Measurements from ENCODE around the gene THSD4.

THSD4 gene

DNA sequence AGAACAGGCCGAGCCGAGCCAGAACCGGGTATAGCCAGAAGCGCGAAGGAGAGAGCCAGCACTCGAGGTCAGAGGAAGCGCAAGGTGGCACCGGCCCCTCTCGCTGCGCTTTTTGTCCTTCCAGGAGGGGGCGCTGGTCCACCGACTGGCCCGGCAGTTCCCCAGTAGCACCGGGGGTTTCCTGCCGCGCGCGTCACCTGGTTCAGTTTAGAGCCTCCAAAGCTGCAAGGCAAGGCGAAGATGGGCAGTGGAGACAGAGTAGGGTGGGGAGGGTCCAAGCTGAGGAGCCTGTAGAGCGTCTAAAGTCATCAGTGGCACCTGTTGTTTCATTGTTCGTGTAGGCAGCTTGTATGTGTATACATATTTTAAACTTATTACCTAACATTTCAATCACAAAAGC lies 687.5 kb downstream of the THSD4 start:
- peak; percentile 52 for ATAC-seq (ENCODE audit: low read depth)
- Mint-ChIP-seq H3K27ac (no peak overlapping the region), H3K9me3 (no peaks in the 10 kb centered on the region), H3K4me3 (no peak overlapping the region), H3K4me1 (peaks cover 3% of the 10 kb centered on the region), H3K36me3 (peaks cover 2% of the 10 kb centered on the region), H3K27me3 (peaks cover 20% of the 10 kb centered on the region)
- no peak for DNase-seq (ENCODE audit: low spot score in 2 of 2)

DNA sequence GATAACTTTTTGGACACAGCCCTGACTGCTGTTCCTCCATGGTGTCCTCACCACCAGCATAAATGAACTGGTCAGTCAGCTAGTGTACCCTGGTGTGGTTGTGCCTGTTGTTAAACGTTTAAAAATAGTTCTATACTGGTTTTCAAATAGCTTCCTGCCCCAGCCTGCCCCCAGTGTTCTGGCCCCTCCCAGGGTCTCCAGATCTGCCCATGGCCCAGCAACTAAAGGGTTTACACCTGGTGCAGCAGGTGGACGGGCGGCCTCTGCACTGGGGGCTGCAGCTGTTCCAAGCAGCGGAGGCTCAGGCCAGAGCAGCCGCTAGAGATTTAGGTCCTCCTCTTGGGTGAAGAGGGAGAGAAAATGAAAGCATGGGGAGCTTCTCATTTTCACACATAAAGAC lies 689.0 kb downstream of the THSD4 start:
- Mint-ChIP-seq H3K27ac (no peak overlapping the region), H3K36me3 (peaks cover 2% of the 10 kb centered on the region), H3K4me1 (peaks cover 3% of the 10 kb centered on the region), H3K9me3 (no peaks in the 10 kb centered on the region), H3K27me3 (peaks cover 17% of the 10 kb centered on the region), H3K4me3 (peak overlapping the region; percentile 27)
- DNase-seq (ENCODE audit: low spot score in 2 of 2) = no peak
- ATAC-seq (ENCODE audit: low read depth) = no peak

DNA sequence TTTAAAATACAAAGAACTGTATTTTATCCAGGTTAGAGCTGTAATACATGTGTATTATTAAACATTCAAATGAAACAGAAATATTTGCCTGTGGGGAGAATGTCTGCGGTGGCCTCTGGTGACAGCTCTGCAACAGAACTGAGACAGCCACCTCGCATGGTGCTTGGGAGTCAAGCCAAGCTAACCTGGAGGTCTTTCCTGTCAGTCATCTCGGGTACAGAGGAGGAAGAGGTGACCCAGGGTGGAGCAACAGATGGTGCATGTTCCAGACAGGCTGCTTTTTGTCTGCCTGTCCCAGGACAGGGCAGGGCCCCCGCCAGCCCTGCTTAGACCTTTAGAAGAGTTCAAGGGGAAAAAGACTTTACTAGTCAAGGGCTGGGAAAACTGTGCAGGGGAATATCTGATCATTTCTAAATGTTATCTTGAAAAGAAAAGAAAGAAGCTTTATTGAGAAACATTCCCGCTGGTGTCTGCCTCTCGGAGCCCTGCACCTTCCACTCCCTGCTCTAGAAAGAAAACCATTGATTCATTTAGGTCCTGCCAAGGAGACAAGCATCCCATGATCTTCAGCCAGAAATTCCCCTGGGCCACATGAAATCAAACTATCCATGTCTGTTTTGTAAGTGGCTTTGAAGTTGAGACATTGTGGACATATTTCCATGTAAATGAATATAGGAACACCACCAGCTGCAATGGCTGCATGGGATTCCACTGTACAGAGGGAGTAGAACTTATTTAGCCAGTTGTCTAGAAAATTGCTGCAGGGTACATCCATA lies 689.6 kb downstream of the THSD4 start:
- peaks cover 17% of the 10 kb centered on the region for H3K27me3 Mint-ChIP-seq
- ATAC-seq (ENCODE audit: low read depth) (no peak), DNase-seq (ENCODE audit: low spot score in 2 of 2) (no peak)
- H3K4me1 Mint-ChIP-seq = peaks cover 3% of the 10 kb centered on the region
- H3K36me3 Mint-ChIP-seq = peaks cover 2% of the 10 kb centered on the region
- no peaks in the 10 kb centered on the region for H3K9me3 Mint-ChIP-seq
- no peak overlapping the region for H3K27ac Mint-ChIP-seq
- no peak overlapping the region for H3K4me3 Mint-ChIP-seq

DNA sequence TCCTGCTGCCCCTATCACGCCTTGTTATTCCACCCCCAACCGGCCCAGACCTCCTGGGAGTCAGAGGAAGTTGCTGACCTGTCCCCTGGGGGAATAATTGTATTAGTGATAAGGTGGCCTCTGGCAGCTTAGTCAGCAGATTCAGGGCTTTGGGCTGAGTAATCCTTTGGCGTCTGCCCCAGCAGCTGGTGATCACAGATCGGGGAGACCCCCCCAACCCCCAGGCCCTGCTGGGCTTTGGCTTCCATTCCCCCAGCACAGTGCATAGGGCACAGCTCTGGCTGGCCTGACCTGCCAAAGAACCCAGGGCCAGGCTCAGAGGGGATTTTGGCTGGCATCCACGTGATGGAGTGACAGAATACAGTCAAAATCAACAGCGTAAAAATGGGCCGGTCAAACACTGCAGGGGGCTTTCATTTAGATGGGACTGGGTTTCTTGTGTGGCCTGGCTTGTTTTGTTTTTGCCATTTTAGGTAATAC lies 691.2 kb downstream of the THSD4 start:
- H3K4me1 Mint-ChIP-seq = peaks cover 3% of the 10 kb centered on the region
- H3K27me3 Mint-ChIP-seq = peaks cover 7% of the 10 kb centered on the region
- DNase-seq (ENCODE audit: low spot score in 2 of 2) = no peak
- no peak for ATAC-seq (ENCODE audit: low read depth)
- no peaks in the 10 kb centered on the region for H3K36me3 Mint-ChIP-seq
- no peak overlapping the region for H3K27ac Mint-ChIP-seq
- H3K4me3 Mint-ChIP-seq = no peak overlapping the region
- H3K9me3 Mint-ChIP-seq = no peaks in the 10 kb centered on the region

DNA sequence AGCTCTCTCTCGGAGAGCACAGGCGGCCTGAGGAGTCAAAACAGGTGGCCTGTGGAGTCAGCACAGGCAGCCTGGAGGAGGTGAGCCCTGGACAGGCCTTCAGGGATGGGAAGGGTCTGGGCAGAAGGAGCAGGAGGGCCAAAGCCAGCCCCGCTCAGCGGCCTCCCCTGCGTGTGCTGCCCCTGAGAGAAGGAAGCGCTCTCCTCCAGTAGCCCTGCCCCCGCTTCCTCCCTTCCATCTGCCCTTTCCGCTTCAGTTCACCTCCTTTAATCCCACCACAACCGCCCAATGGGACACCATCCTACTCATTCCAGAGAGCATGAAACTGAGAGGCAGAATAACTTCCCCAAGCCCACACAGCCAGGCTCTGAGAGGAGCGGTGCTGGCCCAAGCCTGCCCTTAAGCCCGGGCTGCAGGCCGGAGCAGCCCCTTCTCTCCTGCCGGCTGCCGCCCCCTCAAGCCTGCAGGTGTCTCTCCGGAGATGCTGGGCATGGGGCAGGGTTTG lies 691.9 kb downstream of the THSD4 start:
- H3K36me3 Mint-ChIP-seq = no peaks in the 10 kb centered on the region
- ATAC-seq (ENCODE audit: low read depth) (no peak), DNase-seq (ENCODE audit: low spot score in 2 of 2) (no peak)
- no peaks in the 10 kb centered on the region for H3K9me3 Mint-ChIP-seq
- H3K27ac Mint-ChIP-seq = no peak overlapping the region
- H3K4me3 Mint-ChIP-seq = no peak overlapping the region
- H3K4me1 Mint-ChIP-seq = peaks cover 3% of the 10 kb centered on the region
- peaks cover 5% of the 10 kb centered on the region for H3K27me3 Mint-ChIP-seq

DNA sequence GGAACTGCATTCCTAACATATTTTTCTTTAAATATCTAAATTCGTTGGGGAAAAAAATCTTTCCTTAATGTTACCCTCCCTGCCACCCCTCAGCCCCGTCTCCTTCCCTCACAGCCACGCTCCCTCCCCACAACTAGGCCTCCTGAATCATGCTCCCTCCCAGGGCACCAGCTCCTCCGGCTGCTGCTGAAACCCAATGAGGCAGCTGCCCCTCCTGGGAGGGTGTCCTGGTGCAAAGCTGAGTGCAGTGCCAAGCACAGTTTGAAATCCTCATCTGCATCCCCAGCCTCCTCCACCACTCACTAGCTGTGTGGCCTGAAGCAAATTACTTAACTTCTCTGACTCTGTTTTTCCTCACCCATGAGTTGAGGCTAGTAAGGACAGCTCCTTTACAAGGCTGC lies 692.4 kb downstream of the THSD4 start:
- DNase-seq (ENCODE audit: low spot score in 2 of 2) = no peak
- no peak for ATAC-seq (ENCODE audit: low read depth)
- Mint-ChIP-seq H3K4me1 (peaks cover 3% of the 10 kb centered on the region), H3K27me3 (peaks cover 3% of the 10 kb centered on the region), H3K27ac (no peak overlapping the region), H3K4me3 (no peak overlapping the region), H3K9me3 (no peaks in the 10 kb centered on the region), H3K36me3 (no peaks in the 10 kb centered on the region)

DNA sequence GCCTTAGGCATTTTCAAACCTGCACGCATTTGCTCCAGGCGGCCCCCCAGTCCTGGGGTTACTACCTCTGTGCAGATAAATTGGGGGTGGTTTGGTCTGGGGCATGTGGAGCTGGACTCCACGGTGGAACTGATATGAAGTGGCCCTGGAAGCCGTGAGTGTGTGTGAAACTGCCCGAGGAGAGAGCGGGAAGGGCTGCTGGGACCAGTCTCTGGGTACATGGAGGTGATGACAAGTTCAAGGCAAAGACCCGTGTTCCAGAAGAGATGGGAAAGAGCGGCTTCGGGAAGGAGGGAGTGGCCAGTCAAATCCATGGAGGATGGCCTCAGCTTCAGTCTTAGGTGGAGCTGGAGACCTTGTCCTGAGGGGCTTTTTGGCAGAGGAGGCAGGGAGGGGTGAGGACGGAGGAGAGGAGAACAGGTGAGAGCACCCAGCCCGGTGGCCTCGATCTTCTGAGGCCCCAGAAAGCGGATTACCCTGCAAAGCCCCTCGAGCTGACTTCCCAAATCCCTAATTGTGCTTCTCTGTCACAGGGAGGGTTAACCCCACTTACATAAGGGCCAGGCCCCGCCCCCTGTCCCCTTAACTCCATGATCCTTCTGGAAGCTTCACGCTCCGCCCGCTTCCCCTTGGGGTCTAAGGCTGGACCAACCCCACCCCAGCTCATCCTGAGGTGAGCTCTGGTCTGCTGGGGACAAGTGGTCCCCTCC lies 693.2 kb downstream of the THSD4 start:
- no peak overlapping the region for H3K4me3 Mint-ChIP-seq
- ATAC-seq (ENCODE audit: low read depth) (no peak), DNase-seq (ENCODE audit: low spot score in 2 of 2) (no peak)
- no peaks in the 10 kb centered on the region for H3K9me3 Mint-ChIP-seq
- peaks cover 3% of the 10 kb centered on the region for H3K27me3 Mint-ChIP-seq
- H3K36me3 Mint-ChIP-seq = no peaks in the 10 kb centered on the region
- H3K27ac Mint-ChIP-seq = no peak overlapping the region
- H3K4me1 Mint-ChIP-seq = peaks cover 3% of the 10 kb centered on the region

DNA sequence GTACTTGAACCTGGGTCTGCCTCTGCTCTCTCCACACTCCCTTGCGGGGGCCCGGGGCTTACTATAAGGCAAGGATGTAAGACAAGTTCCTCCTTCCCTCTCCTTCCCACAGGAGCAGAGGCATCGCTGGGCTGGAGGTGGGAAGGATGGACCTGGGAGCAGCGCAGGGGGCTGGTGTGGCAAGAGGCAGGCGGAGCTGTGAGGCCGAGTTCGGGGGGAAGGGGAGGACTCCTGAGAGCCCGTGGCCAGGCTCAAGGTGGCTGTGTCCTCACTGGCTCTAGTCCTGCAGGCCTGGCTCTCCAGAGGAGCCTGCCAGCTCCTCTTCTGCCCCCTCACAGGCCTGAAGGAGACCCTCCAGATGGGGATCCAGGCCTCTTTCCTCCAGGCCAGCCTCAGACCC lies 694.1 kb downstream of the THSD4 start:
- H3K4me1 Mint-ChIP-seq = peaks cover 3% of the 10 kb centered on the region
- no peak overlapping the region for H3K4me3 Mint-ChIP-seq
- DNase-seq (ENCODE audit: low spot score in 2 of 2) (no peak), ATAC-seq (ENCODE audit: low read depth) (no peak)
- no peak overlapping the region for H3K27ac Mint-ChIP-seq
- peaks cover 3% of the 10 kb centered on the region for H3K27me3 Mint-ChIP-seq
- H3K9me3 Mint-ChIP-seq = no peaks in the 10 kb centered on the region
- no peaks in the 10 kb centered on the region for H3K36me3 Mint-ChIP-seq

DNA sequence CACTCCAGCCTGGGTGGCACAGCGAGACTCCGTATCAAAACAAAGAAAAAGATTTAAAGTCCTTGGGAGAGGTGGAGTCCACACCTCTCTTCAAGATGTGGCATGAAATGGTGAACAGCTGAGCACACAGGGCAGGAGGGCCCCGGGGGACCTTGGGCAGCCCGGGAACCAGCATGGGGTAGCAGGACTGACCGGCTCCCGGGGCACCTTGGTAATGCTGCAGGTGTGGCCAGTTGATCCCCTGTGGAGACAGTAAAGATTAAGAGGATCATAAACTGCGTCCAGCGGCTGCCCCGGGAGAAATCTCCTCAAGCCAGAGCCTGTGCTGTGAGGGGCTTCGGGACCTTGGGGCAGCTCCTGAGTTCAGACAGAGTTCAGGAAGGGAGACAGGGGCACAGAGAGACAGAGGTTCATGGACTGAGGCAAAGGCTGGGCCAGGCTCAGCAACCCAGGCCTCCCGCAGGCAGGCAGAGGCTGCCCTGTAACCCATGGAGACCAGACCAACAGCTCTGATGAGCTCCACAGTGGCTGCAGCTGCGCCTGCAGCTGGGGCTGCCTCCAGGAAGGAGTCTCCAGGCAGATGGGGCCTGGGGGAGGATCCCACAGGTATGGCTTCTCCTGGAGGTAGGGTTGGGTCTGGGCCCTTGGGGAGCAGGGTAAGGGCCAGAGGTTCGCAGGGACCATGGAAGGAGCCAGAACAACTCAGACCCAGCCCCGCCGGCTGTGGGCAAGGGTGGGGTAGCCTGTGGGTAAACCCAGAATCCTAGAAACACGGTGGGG lies 695.2 kb downstream of the THSD4 start, which contains the start of gene NR2E3:
TSS of gene NR2E3 (plus strand) at position 299 of the 780 bp plus-strand sequence. CDS start at position 489, 190 bp downstream.
- Mint-ChIP-seq H3K4me3 (no peak within 1 kb of the TSS), H3K4me1 (no peaks in the 10 kb centered on the region), H3K9me3 (no peaks in the 10 kb centered on the region), H3K36me3 (no peaks in the 10 kb centered on the region), H3K27me3 (peaks cover 3% of the 10 kb centered on the region), H3K27ac (no peak within 1 kb of the TSS)
- DNase-seq (ENCODE audit: low spot score in 2 of 2) (no peak), ATAC-seq (ENCODE audit: low read depth) (no peak)

DNA sequence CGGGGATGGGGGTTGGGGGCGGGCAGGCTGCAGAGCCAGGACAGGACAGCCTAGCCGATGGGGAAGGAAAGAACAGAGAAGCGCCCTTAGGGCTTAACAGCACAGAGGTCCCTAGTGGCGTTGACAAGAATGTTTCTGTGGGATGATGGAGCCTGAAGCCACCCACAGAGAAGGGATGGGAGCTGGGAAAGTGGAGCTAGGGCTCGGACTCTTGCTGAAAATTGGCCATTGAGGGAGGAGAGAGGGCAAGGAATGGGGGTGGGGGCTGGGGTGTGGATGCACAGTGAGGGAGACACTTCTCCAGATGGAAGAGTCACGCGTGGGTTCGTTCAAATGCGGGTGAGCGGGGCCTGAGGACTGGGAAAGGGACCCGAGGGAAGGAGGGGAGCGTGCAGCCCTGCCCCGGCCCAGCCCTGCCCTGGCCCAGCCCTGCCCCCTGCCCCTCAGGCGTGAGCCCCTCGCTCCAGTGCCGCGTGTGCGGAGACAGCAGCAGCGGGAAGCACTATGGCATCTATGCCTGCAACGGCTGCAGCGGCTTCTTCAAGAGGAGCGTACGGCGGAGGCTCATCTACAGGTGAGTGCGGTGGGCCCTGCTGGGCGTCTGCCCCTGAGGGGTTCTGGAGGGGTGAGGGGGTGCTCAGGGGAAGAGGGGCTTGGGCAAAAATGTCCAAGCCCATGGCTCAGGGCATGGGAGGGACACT lies 695.9 kb downstream of the THSD4 start:
- Mint-ChIP-seq H3K4me3 (no peak overlapping the region), H3K27ac (no peak overlapping the region), H3K27me3 (peaks cover 1% of the 10 kb centered on the region), H3K9me3 (no peaks in the 10 kb centered on the region), H3K36me3 (no peaks in the 10 kb centered on the region), H3K4me1 (no peaks in the 10 kb centered on the region)
- DNase-seq (ENCODE audit: low spot score in 2 of 2) (no peak), ATAC-seq (ENCODE audit: low read depth) (no peak)

DNA sequence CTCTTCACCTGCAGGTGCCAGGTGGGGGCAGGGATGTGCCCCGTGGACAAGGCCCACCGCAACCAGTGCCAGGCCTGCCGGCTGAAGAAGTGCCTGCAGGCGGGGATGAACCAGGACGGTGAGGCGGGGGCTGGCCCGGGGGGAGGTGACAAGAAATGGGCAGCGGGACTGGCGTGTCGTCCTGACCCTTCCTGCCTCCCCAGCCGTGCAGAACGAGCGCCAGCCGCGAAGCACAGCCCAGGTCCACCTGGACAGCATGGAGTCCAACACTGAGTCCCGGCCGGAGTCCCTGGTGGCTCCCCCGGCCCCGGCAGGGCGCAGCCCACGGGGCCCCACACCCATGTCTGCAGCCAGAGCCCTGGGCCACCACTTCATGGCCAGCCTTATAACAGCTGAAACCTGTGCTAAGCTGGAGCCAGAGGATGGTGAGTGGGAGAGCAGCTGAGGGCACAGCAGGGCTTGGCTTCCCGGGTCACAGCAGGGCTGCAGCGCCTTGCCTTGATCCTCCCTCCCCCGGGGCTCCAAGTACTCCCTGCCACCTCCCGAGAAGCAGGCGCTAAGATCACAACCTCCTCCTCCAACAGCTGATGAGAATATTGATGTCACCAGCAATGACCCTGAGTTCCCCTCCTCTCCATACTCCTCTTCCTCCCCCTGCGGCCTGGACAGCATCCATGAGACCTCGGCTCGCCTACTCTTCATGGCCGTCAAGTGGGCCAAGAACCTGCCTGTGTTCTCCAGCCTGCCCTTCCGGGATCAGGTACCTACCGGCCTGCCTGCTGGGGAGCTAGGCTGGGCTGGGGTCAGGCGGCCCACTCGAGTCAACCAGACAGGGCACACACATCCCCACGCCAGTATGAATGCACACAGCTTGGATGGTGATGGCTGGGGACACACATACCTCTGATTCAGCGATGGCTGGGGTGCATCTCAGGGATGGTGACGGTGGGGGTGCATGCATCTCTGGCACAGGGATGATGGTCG lies 696.8 kb downstream of the THSD4 start:
- no peaks in the 10 kb centered on the region for H3K9me3 Mint-ChIP-seq
- peaks cover 1% of the 10 kb centered on the region for H3K27me3 Mint-ChIP-seq
- no peak overlapping the region for H3K4me3 Mint-ChIP-seq
- ATAC-seq (ENCODE audit: low read depth) (no peak), DNase-seq (ENCODE audit: low spot score in 2 of 2) (no peak)
- no peaks in the 10 kb centered on the region for H3K4me1 Mint-ChIP-seq
- H3K36me3 Mint-ChIP-seq = no peaks in the 10 kb centered on the region
- H3K27ac Mint-ChIP-seq = no peak overlapping the region

DNA sequence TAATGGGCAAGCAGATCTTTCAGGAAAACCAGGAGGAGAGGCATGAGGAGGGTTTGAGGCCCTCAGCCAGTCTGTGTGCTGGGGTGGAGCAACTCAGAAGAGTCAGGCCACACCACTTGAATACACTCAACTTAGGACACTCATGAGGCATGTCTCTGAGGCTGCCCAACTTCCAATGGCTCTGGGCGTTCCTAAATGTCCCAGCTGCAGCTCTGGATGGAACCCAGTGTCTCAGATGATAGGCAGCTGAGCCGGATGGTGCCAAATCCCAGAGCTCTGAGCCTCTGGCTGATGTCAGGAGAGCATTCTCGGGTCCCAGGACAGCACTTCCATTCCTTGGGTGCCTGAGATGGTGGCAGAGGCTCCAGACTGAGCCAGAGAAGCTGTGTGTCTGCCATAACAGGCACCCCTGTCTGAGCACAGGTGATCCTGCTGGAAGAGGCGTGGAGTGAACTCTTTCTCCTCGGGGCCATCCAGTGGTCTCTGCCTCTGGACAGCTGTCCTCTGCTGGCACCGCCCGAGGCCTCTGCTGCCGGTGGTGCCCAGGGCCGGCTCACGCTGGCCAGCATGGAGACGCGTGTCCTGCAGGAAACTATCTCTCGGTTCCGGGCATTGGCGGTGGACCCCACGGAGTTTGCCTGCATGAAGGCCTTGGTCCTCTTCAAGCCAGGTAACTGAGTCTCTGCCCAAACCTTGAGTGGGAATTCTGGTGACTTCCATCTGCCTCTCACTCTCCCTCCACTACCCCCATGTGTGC lies 697.9 kb downstream of the THSD4 start:
- peaks cover 2% of the 10 kb centered on the region for H3K9me3 Mint-ChIP-seq
- no peak overlapping the region for H3K4me3 Mint-ChIP-seq
- DNase-seq (ENCODE audit: low spot score in 2 of 2) = no peak
- no peaks in the 10 kb centered on the region for H3K4me1 Mint-ChIP-seq
- H3K27me3 Mint-ChIP-seq = no peaks in the 10 kb centered on the region
- H3K36me3 Mint-ChIP-seq = no peaks in the 10 kb centered on the region
- H3K27ac Mint-ChIP-seq = no peak overlapping the region
- ATAC-seq (ENCODE audit: low read depth) = no peak

All from memory B cell (primary cell).